ENCODE data around the gene ALDH1A2.

ALDH1A2 gene

DNA sequence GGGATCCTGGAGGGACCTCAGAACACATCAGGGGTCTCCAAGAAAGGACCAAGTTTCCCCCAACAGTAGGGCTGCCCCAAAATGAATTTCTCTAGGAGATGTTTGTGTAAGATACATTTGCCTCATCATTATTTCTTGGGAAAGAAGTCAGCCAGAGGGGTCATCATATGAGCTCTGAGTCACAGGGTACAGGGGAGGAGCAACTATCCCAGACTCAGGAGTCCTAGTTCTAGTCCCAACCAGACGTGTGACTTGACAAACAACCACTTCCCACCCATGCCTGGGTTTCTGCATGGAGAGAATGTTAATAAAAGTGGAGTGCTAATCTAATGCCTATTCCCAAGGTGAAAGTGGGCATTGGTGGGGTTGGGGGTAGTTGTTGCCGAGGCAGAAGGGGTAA, 144.1 kb downstream of the ALDH1A2 start:
- no peak for DNase-seq (ENCODE audit: low read depth)
- H3K4me3 ChIP-seq (ENCODE audit: low read depth, low read length): no peak overlapping the region
- TF ChIP-seq, protein P1, sequence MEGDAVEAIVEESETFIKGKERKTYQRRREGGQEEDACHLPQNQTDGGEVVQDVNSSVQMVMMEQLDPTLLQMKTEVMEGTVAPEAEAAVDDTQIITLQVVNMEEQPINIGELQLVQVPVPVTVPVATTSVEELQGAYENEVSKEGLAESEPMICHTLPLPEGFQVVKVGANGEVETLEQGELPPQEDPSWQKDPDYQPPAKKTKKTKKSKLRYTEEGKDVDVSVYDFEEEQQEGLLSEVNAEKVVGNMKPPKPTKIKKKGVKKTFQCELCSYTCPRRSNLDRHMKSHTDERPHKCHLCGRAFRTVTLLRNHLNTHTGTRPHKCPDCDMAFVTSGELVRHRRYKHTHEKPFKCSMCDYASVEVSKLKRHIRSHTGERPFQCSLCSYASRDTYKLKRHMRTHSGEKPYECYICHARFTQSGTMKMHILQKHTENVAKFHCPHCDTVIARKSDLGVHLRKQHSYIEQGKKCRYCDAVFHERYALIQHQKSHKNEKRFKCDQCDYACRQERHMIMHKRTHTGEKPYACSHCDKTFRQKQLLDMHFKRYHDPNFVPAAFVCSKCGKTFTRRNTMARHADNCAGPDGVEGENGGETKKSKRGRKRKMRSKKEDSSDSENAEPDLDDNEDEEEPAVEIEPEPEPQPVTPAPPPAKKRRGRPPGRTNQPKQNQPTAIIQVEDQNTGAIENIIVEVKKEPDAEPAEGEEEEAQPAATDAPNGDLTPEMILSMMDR (IDR thresholded peaks at IDR 0.05; ENCODE audit: insufficient read depth, low read depth, low read length, missing control alignments): no peak

DNA sequence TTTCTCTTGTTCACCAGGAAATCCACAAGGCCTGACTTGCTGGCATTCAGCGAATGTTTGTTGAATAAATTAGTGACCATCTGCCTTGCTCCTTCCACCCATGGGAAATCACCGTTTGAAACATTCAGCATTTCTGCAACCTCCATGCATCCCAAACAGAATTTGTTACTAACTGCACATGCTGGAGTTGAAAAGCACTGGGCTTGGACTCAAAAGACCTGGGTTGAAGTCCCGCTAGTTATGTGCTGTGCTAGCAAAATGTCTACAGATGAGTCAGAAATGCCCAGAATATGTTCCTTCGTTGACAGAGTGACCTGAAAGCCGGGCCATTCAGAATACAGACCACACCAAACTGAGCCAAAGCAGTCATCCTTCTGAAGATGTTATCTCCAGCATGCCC, 144.6 kb downstream of the ALDH1A2 start:
- H3K4me3 ChIP-seq (ENCODE audit: low read depth, low read length): no peak overlapping the region

DNA sequence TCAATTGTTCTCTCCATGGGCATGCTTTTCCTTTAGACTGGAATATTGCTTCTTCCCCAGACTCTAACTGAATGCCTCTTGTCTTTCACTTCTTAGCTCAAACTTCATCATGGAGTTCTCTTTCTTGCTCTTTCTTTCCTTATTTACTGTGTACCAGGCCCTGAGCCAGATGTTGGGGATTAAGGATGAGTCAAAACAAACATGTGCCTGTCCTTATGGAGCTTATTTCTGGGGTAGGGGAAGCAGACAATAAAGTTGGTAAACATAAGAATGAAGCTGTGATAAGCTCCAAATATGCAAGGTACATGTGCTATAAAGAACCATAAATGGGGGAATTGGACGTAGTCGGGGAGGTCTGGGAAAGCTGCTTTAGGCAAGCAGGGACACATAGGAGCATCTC, 145.8 kb downstream of the ALDH1A2 start:
- H3K4me3 ChIP-seq (ENCODE audit: low read depth, low read length): no peak overlapping the region
- TF ChIP-seq, protein P1 (IDR thresholded peaks at IDR 0.05; ENCODE audit: insufficient read depth, low read depth, low read length, missing control alignments): no peak
- DNase-seq (ENCODE audit: low read depth): no peak

More for the DNA sequence above, 144.6 kb downstream of the ALDH1A2 start:
- DNase-seq (ENCODE audit: low read depth): no peak
- TF ChIP-seq, protein P1 (IDR thresholded peaks at IDR 0.05; ENCODE audit: insufficient read depth, low read depth, low read length, missing control alignments): no peak

DNA sequence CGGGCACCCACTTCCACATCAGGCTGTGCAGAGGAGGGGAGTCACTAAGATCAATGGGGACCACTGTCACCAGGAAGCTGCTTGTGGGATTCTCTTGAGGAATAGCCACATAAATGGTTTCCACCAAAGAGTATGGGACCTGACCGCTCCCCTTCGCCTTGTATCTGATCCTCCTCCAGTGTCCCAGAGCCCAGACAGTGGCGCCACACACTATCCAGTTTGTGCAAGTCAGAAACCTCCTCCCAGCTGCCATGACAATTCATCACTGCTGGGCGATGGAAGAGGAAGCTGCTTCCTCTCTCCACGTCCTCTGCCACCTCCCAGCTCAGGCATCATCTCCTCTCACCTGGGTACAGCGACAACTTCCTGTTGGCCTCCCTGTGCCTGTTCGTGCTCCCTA, 147.5 kb downstream of the ALDH1A2 start:
- H3K4me3 ChIP-seq (ENCODE audit: low read depth, low read length): no peak overlapping the region
- DNase-seq (ENCODE audit: low read depth): no peak
- TF ChIP-seq, protein P1 (IDR thresholded peaks at IDR 0.05; ENCODE audit: insufficient read depth, low read depth, low read length, missing control alignments): no peak

DNA sequence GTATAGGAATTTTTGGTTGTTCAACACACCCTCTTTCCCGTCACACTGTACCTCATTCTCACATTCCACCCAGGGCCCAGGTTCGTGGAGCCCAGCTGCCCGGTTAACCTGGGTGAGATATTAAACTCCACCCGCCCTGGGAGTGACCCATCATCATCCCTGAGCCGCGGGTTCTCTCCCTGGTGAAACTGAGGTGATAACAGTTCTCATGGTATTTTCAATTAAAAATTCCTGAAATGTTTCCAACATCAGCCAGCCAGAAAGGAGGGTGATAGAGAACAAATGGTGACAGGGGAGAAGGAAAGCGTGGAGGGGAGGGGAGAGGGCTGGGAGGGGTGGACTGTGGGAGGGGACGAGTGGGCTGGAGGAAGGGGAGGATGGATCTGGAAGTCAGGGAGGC, 148.8 kb downstream of the ALDH1A2 start:
- no peak overlapping the region for H3K4me3 ChIP-seq (ENCODE audit: low read depth, low read length)
- TF ChIP-seq, protein P1 (IDR thresholded peaks at IDR 0.05; ENCODE audit: insufficient read depth, low read depth, low read length, missing control alignments): no peak
- DNase-seq (ENCODE audit: low read depth): no peak

DNA sequence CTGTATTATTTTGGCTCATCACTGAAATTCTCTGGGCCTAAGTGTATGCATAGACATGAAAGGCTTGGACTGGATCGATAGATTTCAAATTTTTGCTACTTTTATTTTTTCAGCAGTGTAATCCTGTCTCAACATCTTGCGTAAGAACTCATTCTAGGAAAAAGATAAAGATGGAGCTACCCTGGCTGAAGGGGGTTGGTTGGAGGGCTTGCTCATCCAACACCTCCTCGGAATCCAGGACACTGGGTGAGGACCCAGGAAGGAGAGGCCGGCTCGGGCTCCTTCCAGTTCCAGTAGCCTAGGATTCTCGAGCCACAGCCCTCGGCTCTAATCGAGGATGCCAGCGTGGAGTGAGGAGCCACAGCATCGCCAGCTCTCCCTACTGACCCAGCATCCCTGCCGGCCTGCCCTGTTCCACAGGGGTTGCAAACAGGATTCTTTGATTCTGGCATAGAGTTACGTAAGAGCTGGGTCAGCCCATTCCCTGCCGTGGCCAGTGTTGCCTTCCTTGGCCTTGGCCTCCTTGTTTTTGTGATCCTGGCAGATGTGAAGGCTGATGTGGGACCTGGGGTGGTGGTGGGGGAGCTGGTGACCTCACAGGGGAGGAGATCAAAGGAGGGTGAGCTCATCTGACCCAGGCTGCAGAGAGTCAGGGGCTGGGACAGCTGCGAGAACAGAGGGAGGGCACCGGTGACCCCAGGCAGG, 149.5 kb downstream of the ALDH1A2 start:
- DNase-seq (ENCODE audit: low read depth): no peak
- H3K4me3 ChIP-seq (ENCODE audit: low read depth, low read length): no peak overlapping the region
- TF ChIP-seq, protein P1 (IDR thresholded peaks at IDR 0.05; ENCODE audit: insufficient read depth, low read depth, low read length, missing control alignments): no peak

Measured in GM12865 (cell line).